ENCODE measurements around the gene LPCAT3. TPM values are rescaled to one million over a fixed set of nuclear protein-coding genes. Genes with fewer than 3 reads are reported as not detected.

LPCAT3 gene
- total RNA-seq, 4 donors from 2014 or later = 23.7 to 33.7 (median 26.6) TPM

DNA sequence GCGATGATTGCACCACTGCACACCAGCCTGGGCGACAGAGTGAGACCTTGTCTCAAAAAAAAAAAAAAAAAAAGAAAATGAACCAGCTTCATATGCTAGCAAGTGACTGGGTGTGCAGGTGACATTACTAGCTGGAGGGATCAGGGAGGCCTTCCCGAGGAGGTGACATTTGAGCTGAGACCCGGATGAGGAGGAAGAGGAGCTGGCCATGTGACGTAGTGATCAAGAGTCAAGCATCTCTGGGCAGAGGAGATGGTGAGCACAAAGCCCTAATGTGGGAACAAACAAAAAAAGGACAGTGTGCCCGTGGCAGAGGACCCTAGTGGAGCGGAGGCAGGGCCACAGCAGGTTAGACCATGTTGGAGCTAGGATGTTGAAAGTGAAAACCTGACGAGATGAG, 70.7 kb downstream of the LPCAT3 start:
- WGBS, 2 donors (ENCODE audit: low coverage in 1 of 2) = 84 to 85% methylated on average over 7 to 8 of the region's 8 CpGs
- H3K36me3 ChIP-seq = peaks cover 0 to 21% of the 10 kb centered on the region in 2 donors
- no peak overlapping the region for H3K4me3 ChIP-seq
- TF ChIP-seq POLR2AphosphoS5 (IDR thresholded peaks at IDR 0.05) (no peak), POLR2A (IDR thresholded peaks at IDR 0.05) (no peak), EP300 (IDR thresholded peaks at IDR 0.05) (no peak)
- TF ChIP-seq, protein P1, sequence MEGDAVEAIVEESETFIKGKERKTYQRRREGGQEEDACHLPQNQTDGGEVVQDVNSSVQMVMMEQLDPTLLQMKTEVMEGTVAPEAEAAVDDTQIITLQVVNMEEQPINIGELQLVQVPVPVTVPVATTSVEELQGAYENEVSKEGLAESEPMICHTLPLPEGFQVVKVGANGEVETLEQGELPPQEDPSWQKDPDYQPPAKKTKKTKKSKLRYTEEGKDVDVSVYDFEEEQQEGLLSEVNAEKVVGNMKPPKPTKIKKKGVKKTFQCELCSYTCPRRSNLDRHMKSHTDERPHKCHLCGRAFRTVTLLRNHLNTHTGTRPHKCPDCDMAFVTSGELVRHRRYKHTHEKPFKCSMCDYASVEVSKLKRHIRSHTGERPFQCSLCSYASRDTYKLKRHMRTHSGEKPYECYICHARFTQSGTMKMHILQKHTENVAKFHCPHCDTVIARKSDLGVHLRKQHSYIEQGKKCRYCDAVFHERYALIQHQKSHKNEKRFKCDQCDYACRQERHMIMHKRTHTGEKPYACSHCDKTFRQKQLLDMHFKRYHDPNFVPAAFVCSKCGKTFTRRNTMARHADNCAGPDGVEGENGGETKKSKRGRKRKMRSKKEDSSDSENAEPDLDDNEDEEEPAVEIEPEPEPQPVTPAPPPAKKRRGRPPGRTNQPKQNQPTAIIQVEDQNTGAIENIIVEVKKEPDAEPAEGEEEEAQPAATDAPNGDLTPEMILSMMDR (IDR thresholded peaks at IDR 0.05) = no peak
- H3K9me3 ChIP-seq = no peaks in the 10 kb centered on the region
- H3K27ac ChIP-seq = no peak overlapping the region
- H3K4me1 ChIP-seq = peaks cover 0 to 38% (median 18%) of the 10 kb centered on the region in 3 donors
- no peak for ATAC-seq
- H3K27me3 ChIP-seq = no peaks in the 10 kb centered on the region

DNA sequence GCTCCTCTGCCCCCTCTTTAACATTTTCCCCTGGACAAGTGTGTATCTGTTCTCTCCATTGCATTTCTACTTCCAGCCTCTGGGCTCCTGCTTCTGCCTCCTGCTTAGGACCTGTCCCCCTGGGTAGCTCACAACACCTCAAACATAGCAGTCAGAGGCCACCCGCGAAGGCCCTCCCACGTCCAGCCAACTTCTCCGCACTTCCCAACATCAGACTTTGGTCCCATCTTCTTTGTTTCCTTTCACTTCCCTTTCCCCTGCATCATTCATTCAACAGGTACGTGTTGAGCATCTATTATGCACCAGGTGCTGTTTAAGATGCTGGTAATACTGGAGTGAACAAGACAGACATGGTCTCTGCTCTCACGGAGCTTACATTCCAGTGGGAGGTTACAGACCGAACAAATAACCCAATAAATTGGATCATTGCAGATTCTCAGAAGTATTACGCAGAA, 71.3 kb downstream of the LPCAT3 start:
- Histone ChIP-seq H3K36me3 (peaks cover 0 to 27% of the 10 kb centered on the region in 2 donors), H3K27me3 (no peaks in the 10 kb centered on the region), H3K4me3 (peak overlapping the region in 1 of 2 donors; percentile 28), H3K9me3 (no peaks in the 10 kb centered on the region), H3K27ac (peak overlapping the region in 2 of 4 donors; percentile 95 to 96), H3K4me1 (peaks cover 0 to 45% (median 18%) of the 10 kb centered on the region in 3 donors)
- TF ChIP-seq POLR2AphosphoS5 (IDR thresholded peaks at IDR 0.05) (no peak), EP300 (IDR thresholded peaks at IDR 0.05) (no peak), POLR2A (IDR thresholded peaks at IDR 0.05) (no peak)
- TF ChIP-seq, protein P1 (IDR thresholded peaks at IDR 0.05) = no peak
- ATAC-seq = no peak
- 64% methylated on average over 7 of the region's 8 CpGs; no CpG with 5 or more reads in 1 of the 2 donors for WGBS, 2 donors (ENCODE audit: low coverage in 1 of 2)

DNA sequence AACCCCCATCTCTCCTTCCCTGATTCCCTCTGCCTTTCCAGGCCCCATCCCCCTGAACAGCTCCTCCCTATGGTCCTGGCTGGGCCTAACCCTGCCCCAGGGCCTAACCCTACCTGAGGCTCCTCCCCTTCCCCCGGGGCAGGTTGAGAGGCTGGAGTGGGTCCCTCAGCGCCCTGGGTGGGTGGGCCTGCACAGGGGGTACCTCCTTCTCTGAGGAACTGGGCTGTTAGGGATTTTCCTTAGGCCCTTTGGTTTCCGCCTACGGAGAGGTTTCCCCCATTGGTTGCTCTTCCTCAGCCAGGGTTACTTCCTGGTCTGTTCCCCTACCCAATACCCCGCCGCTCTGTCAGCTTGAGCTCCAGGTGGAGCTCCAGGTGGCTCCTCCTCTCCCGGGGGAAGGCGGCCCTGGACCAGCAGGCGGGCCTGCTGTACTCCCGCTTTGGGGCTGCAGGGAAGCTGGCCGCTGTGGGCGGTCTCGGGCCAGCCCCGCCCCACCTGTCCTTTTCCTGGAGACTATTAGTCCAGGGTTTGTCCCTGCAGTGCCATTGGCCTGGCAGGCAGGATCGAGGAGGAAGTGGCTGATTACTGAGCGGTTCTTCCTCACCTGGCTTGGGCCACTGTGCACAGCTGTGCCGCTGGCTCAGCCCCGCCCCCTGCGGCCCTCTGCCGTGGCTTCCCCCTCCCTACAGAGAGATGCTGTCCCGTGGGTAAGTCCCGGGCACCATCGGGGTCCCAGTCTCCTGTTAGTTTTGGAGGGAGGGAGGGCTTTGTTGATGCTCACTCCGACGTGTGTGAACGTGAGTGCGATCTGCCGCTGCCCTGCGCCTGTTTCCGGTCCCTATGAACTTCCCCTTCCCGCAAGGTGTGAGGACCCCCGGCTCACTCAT, 72.0 kb downstream of the LPCAT3 start:
- peak overlapping the region in 1 of 2 donors; percentile 28 for H3K4me3 ChIP-seq
- peaks cover 0 to 33% of the 10 kb centered on the region in 2 donors for H3K36me3 ChIP-seq
- TF ChIP-seq EP300 (IDR thresholded peaks at IDR 0.05) (no peak), POLR2AphosphoS5 (IDR thresholded peaks at IDR 0.05) (no peak), POLR2A (IDR thresholded peaks at IDR 0.05) (no peak)
- TF ChIP-seq, protein P1 (IDR thresholded peaks at IDR 0.05) = no peak
- no peaks in the 10 kb centered on the region for H3K9me3 ChIP-seq
- H3K27me3 ChIP-seq = no peaks in the 10 kb centered on the region
- no peak for ATAC-seq
- peak overlapping the region in 3 of 4 donors; percentile 94 to 96 (median 95) for H3K27ac ChIP-seq
- 40 to 57% methylated on average over 9 to 11 of the region's 32 CpGs for WGBS, 2 donors (ENCODE audit: low coverage in 1 of 2)
- H3K4me1 ChIP-seq = peaks cover 0 to 51% (median 18%) of the 10 kb centered on the region in 3 donors

DNA sequence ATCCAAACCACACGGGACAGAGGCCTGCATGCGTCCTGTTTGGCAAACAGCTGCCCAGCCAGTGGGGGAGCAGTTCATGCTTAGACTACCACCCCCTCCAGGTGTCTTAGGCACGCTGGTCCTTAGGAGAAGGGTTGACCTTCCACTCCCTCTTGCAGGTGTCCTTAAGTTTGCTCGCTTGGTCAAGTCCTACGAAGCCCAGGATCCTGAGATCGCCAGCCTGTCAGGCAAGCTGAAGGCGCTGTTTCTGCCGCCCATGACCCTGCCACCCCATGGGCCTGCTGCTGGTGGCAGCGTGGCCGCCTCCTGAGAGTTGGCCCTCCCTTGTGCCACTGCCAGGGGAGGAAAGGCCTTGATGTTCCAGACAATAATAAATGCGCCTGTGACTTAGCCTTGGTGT, 72.7 kb downstream of the LPCAT3 start:
- Histone ChIP-seq H3K4me3 (no peak overlapping the region), H3K27me3 (no peaks in the 10 kb centered on the region), H3K36me3 (peaks cover 0 to 40% of the 10 kb centered on the region in 2 donors), H3K27ac (peak overlapping the region in 3 of 4 donors; percentile 94 to 96 (median 95)), H3K4me1 (peaks cover 0 to 57% (median 18%) of the 10 kb centered on the region in 3 donors), H3K9me3 (no peaks in the 10 kb centered on the region)
- WGBS, 2 donors (ENCODE audit: low coverage in 1 of 2) = 73% methylated on average over 5 of the region's 11 CpGs; no CpG with 5 or more reads in 1 of the 2 donors
- TF ChIP-seq, protein P1 (IDR thresholded peaks at IDR 0.05) = no peak
- TF ChIP-seq POLR2A (IDR thresholded peaks at IDR 0.05) (no peak), POLR2AphosphoS5 (IDR thresholded peaks at IDR 0.05) (no peak), EP300 (IDR thresholded peaks at IDR 0.05) (no peak)
- no peak for ATAC-seq
